Cerebellar cortex (tissue), 1 donor: Measurements from ENCODE around the gene ZNHIT1.
A peak's percentile ranks its signal among the peaks of the same experiment; 100 is the strongest.

Experiments
- DNase-seq: peaks from one replicate; pipeline ENCODE4 v3.0.0-alpha.2; 2015; ENCODE audit warnings: low spot score

The ZNHIT1 gene

DNA sequence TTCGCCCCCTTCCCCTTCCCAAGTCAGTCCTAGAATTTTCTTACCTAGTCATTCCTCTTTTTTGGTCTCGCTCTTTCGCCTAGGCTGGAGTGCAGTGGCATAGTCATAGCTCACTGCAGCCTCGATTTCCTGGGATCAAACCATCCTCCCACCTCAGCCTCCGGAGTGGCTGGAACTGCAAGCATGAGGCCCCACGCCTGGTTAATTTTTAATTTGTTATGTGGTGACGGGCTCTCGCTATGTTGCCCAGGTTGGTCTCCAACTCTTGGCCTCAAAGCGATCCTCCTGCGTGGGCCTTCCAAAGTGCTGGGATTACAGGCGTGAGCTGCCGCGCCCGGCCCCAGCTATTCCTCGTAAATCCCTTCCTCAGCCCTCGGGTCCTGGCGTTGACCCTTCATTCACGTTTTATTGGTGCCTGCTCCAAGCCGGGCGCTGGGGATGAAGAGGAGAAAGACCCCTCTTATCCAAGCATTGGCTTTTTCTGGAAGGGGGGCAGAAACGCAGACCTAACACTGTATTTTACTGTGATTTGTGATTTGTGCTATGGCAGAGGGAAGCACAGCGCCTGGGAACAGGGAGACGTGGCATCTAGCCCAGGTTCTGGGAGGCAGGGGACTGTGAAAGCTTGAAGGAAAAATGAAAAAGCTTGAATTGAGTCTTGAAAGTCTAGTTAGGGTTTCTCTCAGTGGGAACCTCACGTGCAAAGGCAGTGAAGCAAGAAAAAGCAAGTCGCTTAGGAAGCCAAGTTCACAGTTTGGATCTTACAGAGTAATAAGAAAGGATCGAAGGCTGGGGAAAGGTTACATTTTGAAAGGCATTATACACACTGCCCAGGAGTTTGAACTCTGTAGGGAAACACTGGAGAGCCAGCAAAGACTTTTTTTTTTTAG is 516 bp downstream of the ZNHIT1 start:
- DNase-seq = no peak

DNA sequence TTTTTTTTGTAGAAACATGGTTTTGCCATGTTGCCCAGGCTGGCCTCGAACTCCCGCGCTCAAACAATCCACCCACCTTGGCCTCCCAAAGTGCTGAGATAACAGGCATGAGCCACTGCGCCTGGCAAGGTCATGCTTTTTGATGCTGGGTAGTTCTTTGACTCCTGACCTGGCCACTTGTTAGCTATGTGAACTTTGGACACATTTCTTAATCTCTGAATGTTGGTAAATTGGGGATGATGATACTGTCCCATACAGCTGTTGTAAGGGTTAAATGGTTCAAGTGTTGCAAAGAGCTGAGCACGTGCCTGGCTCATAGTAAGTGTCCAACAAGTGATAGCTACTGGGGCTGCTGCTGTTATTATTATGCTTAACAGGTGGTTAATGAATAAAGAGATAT is 2.3 kb downstream of the ZNHIT1 start:
- no peak for DNase-seq

- no peak for DNase-seq
Measured at GRCh38 chr7:101222275-101222830, 4.4 kb downstream of the ZNHIT1 start.

GRCh38 chr7:101223528-101223927 is 5.6 kb downstream of the ZNHIT1 start:
- DNase-seq = no peak

DNA sequence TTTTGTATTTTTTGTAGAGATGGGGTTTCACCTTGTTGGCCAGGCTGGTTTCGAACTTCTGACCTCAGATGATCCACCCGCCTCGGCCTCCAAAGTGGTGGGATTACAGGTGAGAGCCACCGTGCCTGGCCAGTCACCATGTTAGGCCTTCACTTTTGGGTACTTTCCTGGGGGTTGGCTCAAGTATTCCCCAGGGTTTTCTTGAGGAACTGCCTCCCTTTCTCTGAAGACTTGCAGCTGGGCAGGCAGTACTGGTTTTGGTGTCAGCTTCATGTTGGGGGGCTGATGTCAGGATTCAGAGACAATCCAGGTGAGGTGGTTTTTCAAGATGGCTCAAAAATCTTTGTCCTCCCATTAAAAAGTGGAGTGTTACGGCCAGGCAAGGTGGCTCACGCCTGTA is 7.7 kb downstream of the ZNHIT1 start:
- no peak for DNase-seq

- DNase-seq = peak; percentile 40
Measured at GRCh38 chr7:101226721-101227120, 8.8 kb downstream of the ZNHIT1 start.

GRCh38 chr7:101231644-101232043 is 13.7 kb downstream of the ZNHIT1 start:
- DNase-seq = no peak

- peak; percentile 33 for DNase-seq
Measured at GRCh38 chr7:101232141-101232850, 14.3 kb downstream of the ZNHIT1 start.

DNA sequence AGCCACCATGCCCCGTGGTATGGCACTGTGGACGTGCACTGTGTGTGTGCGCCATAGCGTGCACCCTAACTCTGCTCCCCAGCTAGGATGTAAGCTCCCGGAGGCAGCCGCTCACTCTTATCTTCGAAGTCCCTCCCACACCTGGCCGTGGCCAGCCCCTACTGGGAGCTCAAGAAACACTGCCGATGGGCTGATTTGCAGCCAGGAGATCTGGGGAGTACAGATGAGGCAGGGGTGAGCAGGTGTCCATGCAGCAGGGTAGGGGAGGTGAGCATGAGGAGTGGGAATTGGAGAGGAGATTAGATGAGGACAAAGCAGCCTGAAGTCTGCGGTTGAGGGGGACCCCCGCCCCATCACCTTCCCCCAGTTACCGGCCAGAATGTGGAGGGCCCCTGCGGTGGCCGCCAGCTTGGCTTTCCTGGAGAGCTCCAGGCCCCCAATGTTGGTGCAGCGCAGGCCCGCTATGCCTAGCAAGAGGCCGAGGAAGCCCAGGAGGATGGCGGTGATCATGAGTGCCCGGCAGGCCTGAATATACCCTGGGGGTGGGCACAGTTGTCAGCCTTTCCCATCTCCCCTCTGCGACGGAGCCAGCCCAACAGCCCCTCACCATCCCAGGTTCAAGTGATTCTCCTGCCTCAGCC is 16.1 kb downstream of the ZNHIT1 start:
- no peak for DNase-seq

DNA sequence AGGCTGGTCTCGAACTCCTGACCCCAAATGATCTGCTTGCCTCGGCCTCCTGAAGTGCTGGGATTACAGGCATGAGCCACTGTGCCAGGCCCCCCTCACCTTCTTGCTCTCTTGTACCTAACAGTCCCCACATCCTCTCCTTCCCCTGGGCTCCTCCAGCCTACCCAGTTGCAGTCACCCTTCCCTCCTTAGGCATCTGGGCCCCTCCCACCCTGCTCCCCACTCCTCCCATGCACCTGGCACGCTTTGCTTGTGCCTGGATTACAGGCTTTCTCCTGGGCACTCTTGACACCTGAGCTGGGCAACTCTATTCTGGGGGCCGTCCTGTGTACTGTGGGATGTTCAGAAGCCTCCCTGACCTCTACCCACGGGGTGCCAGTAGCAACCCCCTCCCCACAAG is 16.7 kb downstream of the ZNHIT1 start:
- DNase-seq = no peak

DNA sequence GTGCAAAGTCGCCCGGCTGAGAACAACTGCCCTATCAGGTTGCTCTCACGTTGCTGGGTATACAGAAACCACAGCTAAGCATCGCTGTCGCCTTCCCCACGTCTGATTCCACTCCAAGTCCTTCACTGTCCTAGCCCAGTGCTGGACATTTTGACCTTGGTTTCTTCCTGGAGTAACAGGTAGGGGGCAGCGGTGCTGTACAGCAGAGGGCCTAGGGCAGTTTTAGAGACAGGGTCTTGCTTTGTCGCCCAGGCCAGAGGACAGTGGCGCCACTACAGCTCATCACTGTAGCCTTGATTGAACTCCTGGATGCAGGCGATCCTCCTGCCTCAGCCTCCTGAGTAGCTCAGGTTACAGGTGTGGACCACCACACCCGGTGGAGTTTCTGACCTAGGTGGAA is 17.1 kb downstream of the ZNHIT1 start:
- DNase-seq = peak; percentile 34

DNA sequence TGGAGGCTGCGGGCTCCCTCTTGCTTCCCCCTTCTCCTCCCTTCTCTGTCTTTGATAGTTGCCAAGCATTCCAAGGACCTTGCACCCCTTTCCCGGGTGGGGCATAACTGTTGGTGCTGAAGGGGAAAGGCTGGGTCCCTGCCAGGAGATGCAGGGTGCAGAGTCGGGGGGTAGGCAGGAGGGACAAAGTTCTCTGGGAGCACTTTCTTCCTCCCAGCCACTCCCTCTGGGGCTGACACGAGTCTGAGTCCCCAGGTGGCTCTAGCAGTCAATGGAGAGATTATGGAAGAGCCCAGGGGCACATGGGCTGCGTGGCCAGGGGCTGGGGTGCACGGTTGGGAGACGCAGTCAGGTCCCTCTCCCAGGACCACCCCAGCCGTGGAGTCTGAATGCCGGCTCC is 17.6 kb downstream of the ZNHIT1 start:
- DNase-seq = no peak

- DNase-seq = no peak
Measured at GRCh38 chr7:101236292-101236835, 18.4 kb downstream of the ZNHIT1 start.

DNA sequence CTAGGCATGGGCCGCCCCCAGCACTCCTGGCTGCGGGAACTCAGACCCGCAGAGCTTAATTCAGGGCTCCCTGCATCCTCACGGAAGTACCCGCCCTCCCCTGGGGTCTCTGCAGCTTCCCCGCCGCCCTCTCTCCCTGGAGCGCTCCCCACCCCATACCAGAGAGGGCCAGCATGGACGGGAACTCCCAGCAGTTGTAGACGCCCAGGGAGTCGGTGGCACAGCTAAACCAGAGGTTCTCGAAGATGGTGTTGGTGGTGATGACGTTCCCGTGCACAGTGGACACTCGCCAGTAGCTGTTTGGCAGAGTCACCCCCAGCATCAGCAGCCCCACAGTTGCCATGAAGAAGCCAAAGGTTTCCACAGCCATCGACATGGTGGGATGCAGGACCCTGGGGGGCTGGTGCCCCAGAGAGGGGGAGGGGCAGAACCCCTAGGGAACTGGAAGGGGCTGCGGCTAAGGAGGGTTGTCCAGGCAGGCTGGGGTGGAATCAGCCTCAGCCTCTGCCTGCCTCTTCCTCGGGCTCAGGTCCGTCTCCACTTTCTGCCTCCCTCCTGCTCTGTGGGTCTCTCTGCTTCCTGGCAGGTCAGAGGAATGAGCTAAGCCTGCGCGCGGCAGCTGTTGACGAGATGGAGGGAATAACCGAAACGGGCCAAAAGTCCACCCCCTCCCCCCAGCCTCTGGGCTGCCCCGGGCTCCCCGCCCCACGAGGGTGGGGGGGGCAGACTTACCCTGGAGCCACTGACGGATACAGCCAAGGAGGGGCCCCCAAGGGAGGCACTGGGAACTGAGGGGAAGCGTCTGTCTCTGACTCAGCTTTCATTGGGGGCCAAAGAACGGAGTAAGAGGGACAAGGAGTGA is 19.5 kb downstream of the ZNHIT1 start, which contains the start of gene CLDN15:
Gene CLDN15, minus strand, starts transcription at position 597 of the 862 bp plus-strand sequence. Its CDS starts 221 bp downstream, at position 376.
- no peak for DNase-seq

DNA sequence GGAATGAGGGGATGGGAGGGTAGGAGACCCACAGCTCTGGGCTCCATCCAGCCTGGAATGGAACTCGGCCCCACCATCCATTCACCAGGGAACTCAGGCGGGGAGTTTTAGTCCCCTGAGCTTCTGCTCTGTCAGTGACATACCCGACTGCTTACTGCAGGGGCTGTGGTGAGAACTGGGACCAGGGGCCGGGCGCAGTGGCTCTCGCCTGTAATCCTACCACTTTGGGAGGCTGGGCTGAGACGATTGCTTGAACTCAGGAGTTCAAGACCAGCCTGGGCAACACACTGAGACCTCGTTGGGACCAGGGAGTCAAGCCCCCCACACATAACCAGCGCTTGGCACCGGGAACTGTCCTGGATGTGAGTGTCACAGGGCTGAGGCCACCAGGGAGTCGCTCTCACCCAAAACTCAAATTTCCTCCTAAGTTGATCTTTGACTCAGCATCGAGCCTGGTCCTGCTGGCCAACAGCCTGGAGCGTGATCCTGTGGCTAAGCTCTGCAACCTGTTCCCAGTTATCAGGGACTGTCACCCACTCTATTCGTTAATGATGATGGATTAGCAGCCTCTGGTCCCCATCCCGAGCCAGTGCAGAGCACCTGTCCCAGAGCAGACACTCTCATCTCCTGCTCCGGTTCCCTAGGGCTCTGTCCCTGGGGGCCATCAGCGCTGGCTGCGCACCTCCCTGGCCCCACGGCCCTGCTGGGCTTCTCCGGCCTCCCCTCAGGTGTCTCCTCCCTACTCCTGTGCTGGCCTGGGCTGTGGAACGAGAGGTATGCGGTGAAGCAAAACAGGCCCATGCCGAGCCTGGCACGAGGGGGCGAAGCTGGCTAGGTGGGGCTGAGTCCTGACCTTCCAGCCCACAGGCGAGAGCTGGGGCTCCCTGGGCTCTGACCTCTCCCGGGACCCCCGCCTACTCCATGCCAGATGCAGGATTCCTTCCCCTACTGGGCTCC is 20.5 kb downstream of the ZNHIT1 start:
- no peak for DNase-seq

- DNase-seq = no peak
Measured at GRCh38 chr7:101239191-101239950, 21.4 kb downstream of the ZNHIT1 start.

DNA sequence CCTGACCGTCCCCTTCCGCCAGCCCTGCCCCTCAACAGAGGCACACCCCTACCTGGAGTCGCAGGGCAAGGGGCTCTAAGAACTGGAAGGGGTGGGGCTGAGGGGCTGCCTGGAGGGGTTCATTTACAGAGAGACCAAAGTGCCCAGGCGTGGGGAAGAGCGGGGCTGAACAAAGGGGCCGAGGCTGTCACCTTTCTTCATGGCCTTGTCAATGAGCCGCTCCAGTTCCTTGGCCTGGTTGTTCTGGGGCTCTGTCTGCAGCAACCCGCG is 21.9 kb downstream of the ZNHIT1 start:
- no peak for DNase-seq

DNA sequence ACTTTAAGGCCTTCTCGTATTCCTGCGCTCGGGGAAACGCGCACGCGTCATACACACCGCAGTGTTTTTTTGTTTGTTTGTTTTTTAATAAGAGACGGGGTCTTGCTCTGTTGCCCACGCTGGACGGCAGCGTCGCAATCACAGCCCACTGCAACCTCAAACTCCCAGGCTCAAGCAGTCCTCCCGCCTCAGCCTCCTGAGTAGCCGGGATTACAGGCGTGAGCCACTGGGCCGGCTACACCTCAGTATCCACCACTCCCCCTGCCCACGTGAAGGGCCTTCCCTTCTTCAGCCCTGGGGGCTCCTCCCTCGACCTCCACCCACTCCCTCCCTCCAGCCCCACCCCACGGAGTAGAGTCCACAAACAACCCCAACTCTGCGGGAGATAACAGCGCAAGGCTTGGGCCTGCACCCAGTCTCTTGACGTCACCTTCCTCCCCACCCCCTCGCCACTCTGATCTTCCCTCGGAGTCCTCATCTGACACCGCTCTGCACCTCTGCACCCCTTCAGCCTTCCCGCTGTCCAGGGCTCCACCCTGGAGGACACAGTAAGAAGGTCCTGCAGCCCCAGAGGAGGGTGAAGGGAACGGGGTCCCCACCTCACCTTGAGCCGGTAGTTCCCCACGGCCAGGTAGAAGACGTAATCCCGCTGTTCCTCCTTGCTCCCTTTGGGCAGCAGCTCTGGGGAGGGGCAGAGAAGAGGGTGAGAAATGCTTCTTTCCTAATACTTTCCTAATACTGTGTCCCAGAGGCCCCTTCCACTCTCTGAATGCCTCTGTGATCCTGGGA is 22.5 kb downstream of the ZNHIT1 start:
- no peak for DNase-seq

GRCh38 chr7:101241015-101241363 is 23.0 kb downstream of the ZNHIT1 start:
- DNase-seq = no peak
